ENCODE results near the gene APOL3. TPM values are rescaled to one million over a fixed set of nuclear protein-coding genes. Genes with fewer than 3 reads are reported as not detected.
A peak's percentile ranks its signal among the peaks of the same experiment; 100 is the strongest.
"Not testable (repeated sequence)": the region's sequence is repeated elsewhere in the genome, so short reads cannot be mapped to it uniquely, and the experiment has no call there.

Gene APOL3
- total RNA-seq, 1 donor from 2014 or later, result 26.9 TPM

GRCh38 chr22:36138709-36139108 is 21.8 kb downstream of the APOL3 start:
- not testable (repeated sequence) for DNase-seq (ENCODE audit: low spot score); ATAC-seq

GRCh38 chr22:36136988-36137387 is 23.6 kb downstream of the APOL3 start:
- no peak for ATAC-seq
- no peak for DNase-seq (ENCODE audit: low spot score)

GRCh38 chr22:36136475-36136874 is 24.1 kb downstream of the APOL3 start:
- ATAC-seq (no peak), DNase-seq (ENCODE audit: low spot score) (no peak)

- ATAC-seq, result no peak
- DNase-seq (ENCODE audit: low spot score), result no peak
Observed at GRCh38 chr22:36135306-36135980, 25.1 kb downstream of the APOL3 start.

- no peak for DNase-seq (ENCODE audit: low spot score)
- no peak for ATAC-seq
Observed at GRCh38 chr22:36134182-36134581, 26.4 kb downstream of the APOL3 start.

- no peak for ATAC-seq
- DNase-seq (ENCODE audit: low spot score), result no peak
Observed at GRCh38 chr22:36131907-36132306, 28.6 kb downstream of the APOL3 start.

- ATAC-seq (no peak), DNase-seq (ENCODE audit: low spot score) (no peak)
Observed at GRCh38 chr22:36129486-36130388, 30.8 kb downstream of the APOL3 start.

- no peak for ATAC-seq
- no peak for DNase-seq (ENCODE audit: low spot score)
Observed at GRCh38 chr22:36129071-36129470, 31.5 kb downstream of the APOL3 start.

- DNase-seq (ENCODE audit: low spot score), result no peak
- no peak for ATAC-seq
Observed at GRCh38 chr22:36125994-36126531, 34.5 kb downstream of the APOL3 start.

GRCh38 chr22:36125434-36125833 is 35.1 kb downstream of the APOL3 start:
- no peak for DNase-seq (ENCODE audit: low spot score)
- no peak for ATAC-seq

- ATAC-seq (no peak), DNase-seq (ENCODE audit: low spot score) (no peak)
Observed at GRCh38 chr22:36124666-36125065, 35.9 kb downstream of the APOL3 start.

- peak; percentile 99 for ATAC-seq
- DNase-seq (ENCODE audit: low spot score), result peak; percentile 94
Observed at GRCh38 chr22:36123673-36124630, 36.6 kb downstream of the APOL3 start.

- not testable (repeated sequence) for ATAC-seq; DNase-seq (ENCODE audit: low spot score)
Observed at GRCh38 chr22:36120621-36121351, 39.8 kb downstream of the APOL3 start.

- DNase-seq (ENCODE audit: low spot score), result no peak
- no peak for ATAC-seq
Observed at GRCh38 chr22:36117053-36117554, 43.5 kb downstream of the APOL3 start.

GRCh38 chr22:36116127-36116526 is 44.4 kb downstream of the APOL3 start:
- ATAC-seq, result no peak
- no peak for DNase-seq (ENCODE audit: low spot score)

GRCh38 chr22:36113121-36113520 is 47.4 kb downstream of the APOL3 start:
- ATAC-seq (no peak), DNase-seq (ENCODE audit: low spot score) (no peak)

GRCh38 chr22:36111316-36111715 is 49.2 kb downstream of the APOL3 start:
- ATAC-seq, result no peak
- DNase-seq (ENCODE audit: low spot score), result no peak

- ATAC-seq, result no peak
Observed at GRCh38 chr22:36110306-36110881, 50.2 kb downstream of the APOL3 start.

GRCh38 chr22:36107436-36107835 is 53.1 kb downstream of the APOL3 start:
- DNase-seq (ENCODE audit: low spot score) (no peak), ATAC-seq (no peak)

More at GRCh38 chr22:36110306-36110881, 50.2 kb downstream of the APOL3 start:
- no peak for DNase-seq (ENCODE audit: low spot score)

Measured in left lobe of liver (tissue), 2 donors.